ENCODE data around the gene PRSS57. TPM values are rescaled to one million over a fixed set of nuclear protein-coding genes. Genes with fewer than 3 reads are reported as not detected.

PRSS57 gene
- total RNA-seq, 1 donor from 2014 or later: not detected

- peak overlapping the region; percentile 95 for H3K27ac ChIP-seq
- peak overlapping the region; percentile 67 for H3K4me3 ChIP-seq
- ATAC-seq: peak; percentile 1 to 5
- TF ChIP-seq, protein P1, sequence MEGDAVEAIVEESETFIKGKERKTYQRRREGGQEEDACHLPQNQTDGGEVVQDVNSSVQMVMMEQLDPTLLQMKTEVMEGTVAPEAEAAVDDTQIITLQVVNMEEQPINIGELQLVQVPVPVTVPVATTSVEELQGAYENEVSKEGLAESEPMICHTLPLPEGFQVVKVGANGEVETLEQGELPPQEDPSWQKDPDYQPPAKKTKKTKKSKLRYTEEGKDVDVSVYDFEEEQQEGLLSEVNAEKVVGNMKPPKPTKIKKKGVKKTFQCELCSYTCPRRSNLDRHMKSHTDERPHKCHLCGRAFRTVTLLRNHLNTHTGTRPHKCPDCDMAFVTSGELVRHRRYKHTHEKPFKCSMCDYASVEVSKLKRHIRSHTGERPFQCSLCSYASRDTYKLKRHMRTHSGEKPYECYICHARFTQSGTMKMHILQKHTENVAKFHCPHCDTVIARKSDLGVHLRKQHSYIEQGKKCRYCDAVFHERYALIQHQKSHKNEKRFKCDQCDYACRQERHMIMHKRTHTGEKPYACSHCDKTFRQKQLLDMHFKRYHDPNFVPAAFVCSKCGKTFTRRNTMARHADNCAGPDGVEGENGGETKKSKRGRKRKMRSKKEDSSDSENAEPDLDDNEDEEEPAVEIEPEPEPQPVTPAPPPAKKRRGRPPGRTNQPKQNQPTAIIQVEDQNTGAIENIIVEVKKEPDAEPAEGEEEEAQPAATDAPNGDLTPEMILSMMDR (IDR thresholded peaks at IDR 0.05): no peak
- peaks cover 40% of the 10 kb centered on the region for H3K4me1 ChIP-seq
- peak; percentile 77 for DNase-seq
- H3K36me3 ChIP-seq: peaks cover 3% of the 10 kb centered on the region
- peaks cover 12% of the 10 kb centered on the region for H3K27me3 ChIP-seq (ENCODE audit: low read depth)
- intact Hi-C loops (cut with DNase I): no loop called here
- no peaks in the 10 kb centered on the region for H3K9me3 ChIP-seq
These were observed 15.6 kb downstream of the PRSS57 start for GRCh38 chr19:679418-680286.

GRCh38 chr19:678791-679388 lies 16.4 kb downstream of the PRSS57 start:
- no peaks in the 10 kb centered on the region for H3K9me3 ChIP-seq
- peak overlapping the region; percentile 67 for H3K4me3 ChIP-seq
- intact Hi-C loops (cut with DNase I): no loop called here

DNA sequence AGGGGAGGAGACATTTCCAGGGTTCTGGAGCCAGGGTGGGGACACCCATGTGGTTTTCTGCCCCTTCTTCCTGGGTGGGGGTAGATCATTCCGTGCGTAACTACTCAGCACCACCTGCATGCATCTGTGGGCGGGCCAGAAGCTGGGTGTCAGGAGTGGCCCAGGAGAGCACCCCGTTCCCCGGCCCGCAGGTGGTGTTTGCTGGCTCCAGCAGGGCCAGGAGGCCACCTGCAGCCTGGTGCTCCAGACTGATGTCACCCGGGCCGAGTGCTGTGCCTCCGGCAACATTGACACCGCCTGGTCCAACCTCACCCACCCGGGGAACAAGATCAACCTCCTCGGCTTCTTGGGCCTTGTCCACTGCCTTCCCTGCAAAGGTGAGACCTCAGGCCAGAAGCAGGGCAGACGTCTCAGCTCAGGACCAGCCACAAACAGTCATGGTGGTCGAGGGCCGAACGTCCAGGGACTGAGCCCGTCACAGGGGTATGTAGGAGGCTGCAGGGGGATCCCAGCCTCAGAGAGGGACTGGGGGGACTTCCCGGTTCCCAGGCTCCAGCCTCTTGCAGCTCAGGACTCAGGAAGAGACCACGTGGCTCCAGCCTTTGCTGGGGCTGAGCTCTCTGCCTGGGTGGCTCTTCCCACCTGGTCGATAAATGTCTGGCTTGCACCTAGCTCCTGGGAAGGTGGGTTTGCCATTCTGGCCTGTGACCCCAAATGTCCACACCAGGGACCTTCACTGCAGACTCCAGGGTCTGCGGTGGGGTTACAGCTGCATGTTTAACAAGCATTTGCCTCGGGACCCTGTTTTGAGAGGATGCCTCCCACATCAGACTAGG lies 17.4 kb downstream of the PRSS57 start:
- ATAC-seq (no peak), DNase-seq (no peak)
- Histone ChIP-seq H3K4me3 (peak overlapping the region; percentile 57), H3K36me3 (peaks cover 3% of the 10 kb centered on the region), H3K4me1 (peaks cover 40% of the 10 kb centered on the region), H3K27ac (peak overlapping the region; percentile 90), H3K27me3 (ENCODE audit: low read depth) (peaks cover 13% of the 10 kb centered on the region), H3K9me3 (no peaks in the 10 kb centered on the region)
- TF ChIP-seq, protein P1 (IDR thresholded peaks at IDR 0.05): no peak
- intact Hi-C loops (cut with DNase I): no loop called here

More at GRCh38 chr19:678791-679388, 16.4 kb downstream of the PRSS57 start:
- peak overlapping the region; percentile 95 for H3K27ac ChIP-seq
- TF ChIP-seq, protein P1 (IDR thresholded peaks at IDR 0.05): no peak
- H3K36me3 ChIP-seq: peaks cover 3% of the 10 kb centered on the region
- peaks cover 40% of the 10 kb centered on the region for H3K4me1 ChIP-seq
- DNase-seq: no peak
- ATAC-seq: no peak
- H3K27me3 ChIP-seq (ENCODE audit: low read depth): peaks cover 13% of the 10 kb centered on the region

- H3K4me1 ChIP-seq: peaks cover 40% of the 10 kb centered on the region
- intact Hi-C loops (cut with DNase I): no loop called here
- TF ChIP-seq, protein P1 (IDR thresholded peaks at IDR 0.05): no peak
- ATAC-seq (peak; percentile 6 to 50), DNase-seq (peak; percentile 80)
- H3K36me3 ChIP-seq: peaks cover 3% of the 10 kb centered on the region
- H3K27me3 ChIP-seq (ENCODE audit: low read depth): peaks cover 13% of the 10 kb centered on the region
- H3K27ac ChIP-seq: peak overlapping the region; percentile 90
- peak overlapping the region; percentile 57 for H3K4me3 ChIP-seq
- no peaks in the 10 kb centered on the region for H3K9me3 ChIP-seq
These were observed 18.1 kb downstream of the PRSS57 start for GRCh38 chr19:677201-677600.
